ES-I3 (cell line): Measurements from ENCODE around the gene ARHGAP19.
"Not testable (repeated sequence)": the region's sequence is repeated elsewhere in the genome, so short reads cannot be mapped to it uniquely, and the experiment has no call there.

Experiments
- H3K36me3 ChIP-seq: 2 replicates; pipeline ENCODE4 v1.6.1; 2013; ENCODE audit warnings: mild to moderate bottlenecking, low read length, control low read depth, moderate library complexity; ENCODE audit not compliant: insufficient read depth
- H3K4me1 ChIP-seq: 2 replicates; pipeline ENCODE4 v1.6.1; 2013; ENCODE audit warnings: mild to moderate bottlenecking, control low read depth, low read length; ENCODE audit not compliant: insufficient read depth
- H3K9ac ChIP-seq: 2 replicates; pipeline ENCODE4 v1.6.1; 2013; ENCODE audit warnings: low read depth, mild to moderate bottlenecking, low read length, moderate library complexity
- H3K9me3 ChIP-seq: 2 replicates; pipeline ENCODE4 v1.6.1; 2013; ENCODE audit warnings: mild to moderate bottlenecking, low read length, moderate library complexity; ENCODE audit not compliant: control insufficient read depth, insufficient read depth

Gene ARHGAP19

DNA sequence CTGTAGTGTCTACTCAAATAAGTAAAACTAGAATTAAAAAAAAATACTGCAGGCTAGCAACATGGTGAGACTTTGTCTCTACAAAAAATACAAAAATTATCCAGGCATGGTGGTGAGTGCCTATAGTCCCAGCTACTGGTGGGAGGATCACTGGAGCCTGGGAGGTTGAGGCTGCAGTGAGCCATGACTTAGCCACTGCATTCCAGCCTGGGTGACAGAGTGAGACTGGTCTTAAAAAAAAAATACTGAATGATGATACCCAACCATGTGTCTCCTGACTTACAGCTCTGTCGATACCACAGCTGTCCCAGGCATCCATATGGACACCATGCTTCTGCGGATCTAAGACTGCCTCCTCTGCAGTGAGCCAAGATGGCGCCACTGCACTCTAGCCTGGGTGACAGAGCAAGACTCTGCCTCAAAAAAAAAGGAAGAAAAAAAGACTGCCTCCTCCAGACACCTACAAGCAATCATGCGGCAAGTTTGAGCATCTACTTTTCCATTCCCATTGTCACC is 18.7 kb upstream of the ARHGAP19 start:
- no peaks in the 10 kb centered on the region for H3K9me3 ChIP-seq
- no peak overlapping the region for H3K9ac ChIP-seq
- H3K36me3 ChIP-seq = no peaks in the 10 kb centered on the region
- no peaks in the 10 kb centered on the region for H3K4me1 ChIP-seq

DNA sequence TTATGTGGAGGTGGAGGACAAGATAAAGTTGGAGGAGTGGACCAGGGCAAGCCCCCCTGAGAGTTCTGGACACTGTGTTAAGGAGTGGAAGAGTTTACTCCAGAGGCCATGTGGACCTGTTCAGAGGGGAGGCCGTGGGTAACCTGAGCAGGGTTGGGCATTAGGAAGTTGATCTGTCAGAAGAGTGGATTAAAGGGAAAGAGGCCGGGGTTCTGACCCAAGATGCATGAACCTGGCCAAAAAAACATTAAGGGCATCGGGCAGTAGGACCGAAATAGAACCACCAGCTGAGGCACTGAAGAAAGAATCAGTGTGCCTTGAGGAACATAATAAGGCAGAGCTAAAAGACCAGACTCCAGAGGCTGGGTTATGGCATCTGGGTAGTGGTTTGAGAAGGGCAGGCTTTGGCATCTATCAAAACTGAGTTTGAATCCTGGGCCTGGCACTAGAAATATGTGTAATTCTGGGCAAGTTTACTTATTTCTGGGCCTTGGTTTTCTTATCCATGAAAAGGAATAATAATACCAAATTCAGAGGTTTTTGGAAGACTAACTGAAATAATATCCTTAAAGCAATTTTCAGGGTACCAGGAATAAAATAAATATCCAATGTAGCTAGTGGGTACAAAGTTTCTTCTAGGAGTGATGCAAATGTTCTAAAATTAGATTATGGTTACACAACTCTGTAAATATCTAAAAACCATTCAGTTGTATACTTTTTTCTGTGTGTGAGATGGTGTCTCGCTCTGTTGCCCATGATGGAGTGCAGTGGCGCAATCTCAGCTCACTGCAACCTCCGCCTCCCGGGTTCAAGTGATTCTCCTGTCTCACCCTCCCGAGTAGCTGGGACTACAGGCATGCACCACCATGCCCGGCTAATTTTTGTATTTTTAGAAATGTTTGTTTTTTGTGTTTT is 15.7 kb upstream of the ARHGAP19 start:
- H3K9me3 ChIP-seq = no peaks in the 10 kb centered on the region

DNA sequence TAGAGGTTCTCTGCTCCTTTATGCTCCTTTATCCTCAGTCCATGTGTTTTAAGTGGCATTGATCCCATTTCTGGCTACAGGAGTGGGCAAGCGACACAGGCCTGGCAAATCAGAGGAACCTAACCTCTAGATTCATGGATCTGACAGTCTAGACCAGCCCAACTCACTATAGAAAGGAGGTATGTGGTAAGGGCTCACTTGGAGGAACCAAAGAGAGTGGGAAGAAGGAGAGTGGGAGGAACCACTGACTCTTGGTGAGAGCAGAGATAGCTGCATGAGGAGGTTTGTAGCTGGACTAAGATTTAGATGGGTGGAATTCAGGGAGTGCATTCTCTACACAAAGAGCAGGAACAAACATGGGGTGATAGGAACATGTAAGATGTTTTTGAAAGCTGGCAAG is 15.0 kb upstream of the ARHGAP19 start:
- Histone ChIP-seq H3K36me3 (no peaks in the 10 kb centered on the region), H3K9ac (no peak overlapping the region), H3K9me3 (no peaks in the 10 kb centered on the region), H3K4me1 (no peaks in the 10 kb centered on the region)

More for the DNA sequence above, 15.7 kb upstream of the ARHGAP19 start:
- no peaks in the 10 kb centered on the region for H3K36me3 ChIP-seq
- H3K4me1 ChIP-seq = no peaks in the 10 kb centered on the region
- no peak overlapping the region for H3K9ac ChIP-seq

DNA sequence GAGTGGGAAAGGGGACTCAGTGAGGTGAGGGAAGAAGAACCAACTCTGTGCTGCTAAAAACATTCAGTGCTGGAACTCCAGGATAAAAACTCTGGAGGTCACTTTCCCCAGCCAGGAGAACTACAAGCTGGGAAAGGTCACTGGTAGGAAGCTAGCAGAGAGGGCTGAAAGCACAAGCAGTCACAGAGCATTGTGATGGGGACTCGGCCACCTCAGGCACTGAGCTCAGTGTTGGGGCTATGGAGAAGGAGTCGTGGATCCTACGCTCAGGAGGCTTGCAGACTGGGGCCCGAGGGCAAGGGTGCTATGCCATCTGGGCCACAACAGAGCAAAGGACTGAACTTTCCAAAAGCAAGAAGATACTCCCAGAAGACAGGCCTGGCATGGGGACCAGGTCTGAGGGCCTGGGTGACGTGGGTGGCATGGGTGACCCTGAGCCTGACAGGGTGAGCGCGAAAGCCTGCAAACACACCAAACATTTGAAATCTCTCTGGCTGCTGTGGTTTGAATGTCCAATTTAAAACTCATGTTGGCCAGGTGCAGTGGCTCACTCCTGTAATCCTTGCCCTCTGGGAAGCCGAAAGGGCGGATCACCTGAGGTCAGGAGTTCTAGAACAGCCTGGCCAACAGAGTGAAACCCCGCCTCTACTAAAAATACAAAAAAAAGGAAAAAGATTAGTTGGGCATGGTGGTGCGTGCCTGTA is 9.8 kb upstream of the ARHGAP19 start:
- Histone ChIP-seq H3K4me1 (no peaks in the 10 kb centered on the region), H3K9ac (no peak overlapping the region), H3K36me3 (no peaks in the 10 kb centered on the region), H3K9me3 (no peaks in the 10 kb centered on the region)

DNA sequence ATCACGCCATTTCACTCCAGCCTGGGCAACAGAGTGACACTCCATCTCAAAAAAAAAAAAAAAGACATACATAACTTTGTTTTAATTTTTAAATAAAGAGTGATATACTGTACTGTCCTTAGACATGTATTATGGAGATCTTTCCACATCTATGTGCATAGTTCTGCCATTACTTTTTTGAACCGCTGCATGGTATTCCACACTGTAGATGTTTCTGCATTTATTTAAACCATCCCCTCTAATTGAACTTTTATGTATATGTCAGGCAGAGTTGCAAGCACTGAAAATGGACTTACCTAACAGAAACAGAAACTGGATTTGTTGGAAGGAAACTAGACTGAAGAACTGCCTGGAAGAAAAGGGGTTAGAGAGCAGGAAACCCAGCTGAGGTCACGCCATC is 8.5 kb upstream of the ARHGAP19 start:
- Histone ChIP-seq H3K4me1 (no peaks in the 10 kb centered on the region), H3K9me3 (no peaks in the 10 kb centered on the region), H3K9ac (no peak overlapping the region), H3K36me3 (no peaks in the 10 kb centered on the region)

- Histone ChIP-seq H3K9ac (no peak overlapping the region), H3K9me3 (no peaks in the 10 kb centered on the region)
Observed at GRCh38 chr10:97298223-97298571, 5.8 kb upstream of the ARHGAP19 start.

DNA sequence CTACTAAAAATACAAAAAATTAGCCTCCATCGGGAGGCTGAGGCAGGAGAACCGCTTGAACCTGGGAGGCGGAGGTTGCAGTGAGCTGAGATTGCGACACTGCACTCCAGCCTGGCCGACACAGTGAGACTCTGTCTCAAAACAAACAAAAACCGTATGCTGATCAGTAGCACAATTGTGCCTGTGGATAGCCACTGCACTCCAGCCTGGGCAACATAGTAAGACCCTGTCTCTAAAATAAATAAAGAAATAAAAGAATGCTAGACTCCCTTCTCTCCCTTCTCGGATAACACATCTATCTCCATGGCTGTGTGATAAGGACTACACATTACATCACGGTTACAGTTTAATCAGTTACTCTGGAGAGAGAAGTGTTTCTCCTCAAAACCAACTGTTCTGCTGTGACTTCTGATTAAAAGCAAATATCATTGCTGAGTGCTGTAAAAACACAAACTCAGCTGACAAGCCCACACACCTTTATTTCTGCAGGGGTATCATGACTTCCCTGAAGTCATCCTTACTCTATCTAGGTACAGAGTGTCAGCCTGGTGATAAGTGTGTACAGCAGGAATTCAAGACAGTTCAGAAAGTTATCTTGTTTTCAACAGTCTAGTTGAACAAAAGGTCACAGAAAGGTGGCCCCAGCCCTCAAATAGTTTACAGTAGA is 5.3 kb upstream of the ARHGAP19 start:
- Histone ChIP-seq H3K9me3 (no peaks in the 10 kb centered on the region), H3K36me3 (no peaks in the 10 kb centered on the region), H3K4me1 (no peaks in the 10 kb centered on the region), H3K9ac (no peak overlapping the region)

More at GRCh38 chr10:97298223-97298571, 5.8 kb upstream of the ARHGAP19 start:
- Histone ChIP-seq H3K4me1 (no peaks in the 10 kb centered on the region), H3K36me3 (no peaks in the 10 kb centered on the region)

DNA sequence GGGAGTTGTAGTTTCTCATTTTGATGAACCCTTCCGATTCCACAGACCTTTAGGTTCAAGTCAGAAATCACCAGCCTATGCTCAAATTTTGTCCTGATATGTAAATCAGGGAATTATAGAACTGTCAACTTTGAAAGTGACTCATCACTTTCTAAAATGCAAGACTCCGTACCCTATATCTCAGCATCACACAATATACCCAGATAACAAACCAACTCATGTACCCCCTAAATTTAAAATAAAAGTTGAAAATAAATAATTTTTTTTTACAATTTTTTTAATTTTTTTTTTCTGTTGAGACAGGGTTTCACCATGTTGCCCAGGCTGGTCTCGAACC is 393 bp upstream of the ARHGAP19 start:
- Histone ChIP-seq H3K9ac (no peak overlapping the region), H3K9me3 (no peaks in the 10 kb centered on the region), H3K4me1 (0 out of 2 replicates have a peak, but pooled peaks cover 4% of the 10 kb centered on the region), H3K36me3 (no peaks in the 10 kb centered on the region)

DNA sequence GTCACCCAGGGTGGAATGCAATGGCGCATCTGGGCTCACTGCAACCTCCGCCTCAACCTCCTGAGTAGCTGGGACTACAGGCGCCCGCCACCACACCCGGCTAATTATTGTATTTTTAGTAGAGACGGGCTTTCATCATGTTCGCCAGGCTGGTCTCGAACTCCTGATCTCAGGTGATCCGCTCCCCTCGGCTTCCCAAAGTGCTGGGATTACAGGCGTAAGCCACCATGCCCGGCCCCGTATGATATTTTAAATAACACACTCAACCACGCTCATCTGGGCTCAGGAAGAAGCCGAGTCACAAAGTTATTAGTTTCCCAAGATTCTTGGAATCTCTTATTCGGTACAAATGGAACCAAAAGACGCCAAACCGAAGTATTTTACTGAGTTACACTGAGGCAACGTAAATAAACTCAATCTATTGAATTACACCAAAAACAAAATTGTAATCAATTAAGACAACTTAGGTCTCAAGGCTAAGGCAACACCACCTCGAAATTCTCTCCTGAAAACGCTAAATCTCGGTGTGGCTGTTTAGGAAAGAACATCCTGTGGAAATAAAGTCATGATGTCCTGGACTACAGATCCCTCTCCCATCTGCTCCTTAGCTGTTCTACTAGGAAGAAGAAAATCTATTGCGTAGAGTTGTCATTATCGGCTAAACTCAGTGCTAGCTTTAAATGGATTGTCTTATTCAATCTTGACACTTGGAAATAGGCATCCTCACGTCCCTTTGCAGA is 910 bp downstream of the ARHGAP19 start:
- 0 out of 2 replicates have a peak, but pooled peaks cover 4% of the 10 kb centered on the region for H3K4me1 ChIP-seq
- no peaks in the 10 kb centered on the region for H3K9me3 ChIP-seq
- peak overlapping the region; percentile 61 for H3K9ac ChIP-seq
- H3K36me3 ChIP-seq = no peaks in the 10 kb centered on the region

- not testable (repeated sequence) for H3K4me1 ChIP-seq, H3K9me3 ChIP-seq, H3K36me3 ChIP-seq
- H3K9ac ChIP-seq = peak overlapping the region; percentile 61; the same call in 1 of the 2 replicates
Observed at GRCh38 chr10:97290576-97291356, 1.7 kb downstream of the ARHGAP19 start.

DNA sequence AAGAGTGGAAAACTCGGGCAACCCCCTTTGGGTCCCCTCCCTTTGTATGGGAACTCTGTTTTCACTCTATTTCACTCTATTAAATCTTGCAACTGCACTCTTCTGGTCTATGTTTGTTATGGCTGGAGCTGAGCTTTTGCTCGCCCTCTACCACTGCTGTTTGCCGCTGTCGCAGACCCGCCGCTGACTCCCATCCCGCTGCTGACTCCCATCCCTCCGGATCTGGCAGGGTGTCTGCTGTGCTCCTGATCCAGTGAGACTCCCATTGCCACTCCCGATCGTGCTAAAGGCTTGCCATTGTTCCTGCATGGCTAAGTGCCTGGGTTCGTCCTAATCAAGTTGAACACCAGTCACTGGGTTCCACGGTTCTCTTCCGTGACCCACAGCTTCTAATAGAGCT is 2.4 kb downstream of the ARHGAP19 start:
- not testable (repeated sequence) for H3K9ac ChIP-seq, H3K9me3 ChIP-seq, H3K36me3 ChIP-seq, H3K4me1 ChIP-seq

GRCh38 chr10:97280783-97281182 is 11.7 kb downstream of the ARHGAP19 start:
- Histone ChIP-seq H3K9ac (no peak overlapping the region), H3K4me1 (peaks cover 4% of the 10 kb centered on the region; the same call in 1 of the 2 replicates), H3K36me3 (no peaks in the 10 kb centered on the region), H3K9me3 (no peaks in the 10 kb centered on the region)

DNA sequence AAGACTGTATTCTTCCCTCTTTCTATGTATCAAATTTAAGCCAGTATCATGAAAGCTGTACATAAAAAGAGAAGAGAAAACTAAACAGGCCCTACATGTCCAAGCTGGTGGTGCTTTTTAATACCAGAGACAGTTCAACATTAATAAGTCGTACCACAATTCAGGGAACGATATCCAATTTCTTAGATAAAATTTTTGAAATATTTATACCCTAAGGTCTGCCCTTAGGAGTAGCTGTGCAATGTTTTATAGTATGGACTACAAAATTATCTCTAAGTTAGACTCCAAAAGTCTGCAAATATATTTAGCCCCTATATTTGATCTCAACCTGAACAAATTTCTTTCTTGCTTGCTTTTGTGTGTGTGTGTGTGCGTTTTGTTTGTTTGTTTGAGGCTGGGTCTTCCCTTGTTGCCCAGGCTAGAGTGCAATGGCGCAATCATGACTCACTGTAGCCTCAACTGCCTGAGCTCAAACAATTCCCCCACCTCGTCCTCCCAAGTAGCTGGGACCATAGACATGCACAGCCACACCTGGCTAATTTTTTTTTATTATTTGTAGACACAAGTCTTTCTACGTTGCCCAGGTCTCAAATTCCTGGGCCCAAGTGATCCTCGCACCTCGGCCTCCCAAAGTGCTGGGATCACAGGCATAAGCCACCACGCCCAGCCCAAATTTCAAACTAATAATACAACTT is 13.2 kb downstream of the ARHGAP19 start:
- peaks cover 4% of the 10 kb centered on the region; the same call in 1 of the 2 replicates for H3K4me1 ChIP-seq
- H3K9ac ChIP-seq = no peak overlapping the region
- H3K9me3 ChIP-seq = no peaks in the 10 kb centered on the region
- no peaks in the 10 kb centered on the region for H3K36me3 ChIP-seq
